ENCODE data around the gene GDF11. TPM values are rescaled to one million over a fixed set of nuclear protein-coding genes. Genes with fewer than 3 reads are reported as not detected.

The GDF11 gene
- total RNA-seq, 1 donor from 2014 or later = 11.6 TPM

GRCh38 chr12:55724940-55725309 is 18.0 kb upstream of the GDF11 start:
- TF ChIP-seq, protein P1, sequence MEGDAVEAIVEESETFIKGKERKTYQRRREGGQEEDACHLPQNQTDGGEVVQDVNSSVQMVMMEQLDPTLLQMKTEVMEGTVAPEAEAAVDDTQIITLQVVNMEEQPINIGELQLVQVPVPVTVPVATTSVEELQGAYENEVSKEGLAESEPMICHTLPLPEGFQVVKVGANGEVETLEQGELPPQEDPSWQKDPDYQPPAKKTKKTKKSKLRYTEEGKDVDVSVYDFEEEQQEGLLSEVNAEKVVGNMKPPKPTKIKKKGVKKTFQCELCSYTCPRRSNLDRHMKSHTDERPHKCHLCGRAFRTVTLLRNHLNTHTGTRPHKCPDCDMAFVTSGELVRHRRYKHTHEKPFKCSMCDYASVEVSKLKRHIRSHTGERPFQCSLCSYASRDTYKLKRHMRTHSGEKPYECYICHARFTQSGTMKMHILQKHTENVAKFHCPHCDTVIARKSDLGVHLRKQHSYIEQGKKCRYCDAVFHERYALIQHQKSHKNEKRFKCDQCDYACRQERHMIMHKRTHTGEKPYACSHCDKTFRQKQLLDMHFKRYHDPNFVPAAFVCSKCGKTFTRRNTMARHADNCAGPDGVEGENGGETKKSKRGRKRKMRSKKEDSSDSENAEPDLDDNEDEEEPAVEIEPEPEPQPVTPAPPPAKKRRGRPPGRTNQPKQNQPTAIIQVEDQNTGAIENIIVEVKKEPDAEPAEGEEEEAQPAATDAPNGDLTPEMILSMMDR (IDR thresholded peaks at IDR 0.05) = no peak
- DNase-seq (ENCODE audit: extremely low spot score, unreplicated experiment) = no peak
- no peaks in the 10 kb centered on the region for H3K9me3 Mint-ChIP-seq (ENCODE audit: unreplicated experiment)
- H3K27ac Mint-ChIP-seq (ENCODE audit: unreplicated experiment) = peak overlapping the region; percentile 58
- H3K4me3 Mint-ChIP-seq (ENCODE audit: unreplicated experiment) = no peak overlapping the region
- H3K27me3 Mint-ChIP-seq (ENCODE audit: unreplicated experiment) = no peaks in the 10 kb centered on the region
- peaks cover 50% of the 10 kb centered on the region for H3K4me1 Mint-ChIP-seq (ENCODE audit: unreplicated experiment)
- H3K36me3 Mint-ChIP-seq (ENCODE audit: unreplicated experiment) = peaks cover 25% of the 10 kb centered on the region

DNA sequence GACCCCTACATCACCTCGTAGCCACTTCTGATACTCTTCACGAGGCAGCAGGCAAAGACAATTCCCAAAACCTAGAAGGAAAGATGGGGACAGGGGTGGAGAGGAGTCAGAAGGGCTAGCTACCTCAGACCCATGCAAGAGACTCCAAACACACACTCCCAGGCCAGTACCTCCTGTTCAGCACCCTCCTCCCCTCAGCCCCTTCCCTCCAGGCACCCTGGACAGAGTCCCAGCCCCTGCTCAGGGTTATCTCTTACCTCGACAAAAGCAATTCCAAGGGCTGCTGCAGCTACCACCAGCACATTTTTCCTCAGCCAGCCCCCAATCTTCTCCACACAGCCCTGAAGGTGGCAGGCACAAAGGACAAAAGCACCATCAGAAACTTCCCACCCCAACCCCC is 17.4 kb upstream of the GDF11 start:
- DNase-seq (ENCODE audit: extremely low spot score, unreplicated experiment) = no peak
- Mint-ChIP-seq H3K27ac (ENCODE audit: unreplicated experiment) (no peak overlapping the region), H3K4me1 (ENCODE audit: unreplicated experiment) (peaks cover 53% of the 10 kb centered on the region), H3K36me3 (ENCODE audit: unreplicated experiment) (peaks cover 25% of the 10 kb centered on the region), H3K4me3 (ENCODE audit: unreplicated experiment) (peak overlapping the region; percentile 87), H3K9me3 (ENCODE audit: unreplicated experiment) (no peaks in the 10 kb centered on the region), H3K27me3 (ENCODE audit: unreplicated experiment) (no peaks in the 10 kb centered on the region)
- TF ChIP-seq, protein P1 (IDR thresholded peaks at IDR 0.05) = no peak

DNA sequence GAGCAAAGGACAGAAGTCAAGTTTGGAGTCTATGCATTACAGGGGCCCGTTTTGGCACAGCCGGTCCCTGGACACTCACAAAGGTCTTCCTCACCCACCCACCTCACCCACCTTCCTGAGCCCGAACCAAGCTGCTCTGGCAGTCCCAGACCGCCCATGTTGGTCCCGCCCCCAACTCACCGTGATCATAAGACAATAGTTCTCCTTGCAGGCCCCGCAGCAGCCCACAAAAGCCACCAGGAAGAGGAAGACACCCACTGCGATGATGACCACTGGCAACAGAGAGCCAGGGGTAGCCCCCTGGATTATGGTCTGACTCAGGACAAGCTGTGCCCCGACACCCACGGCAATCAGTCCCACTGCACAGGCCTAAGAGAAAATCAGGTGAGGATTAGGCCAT is 16.0 kb upstream of the GDF11 start:
- Mint-ChIP-seq H3K27ac (ENCODE audit: unreplicated experiment) (peak overlapping the region; percentile 87), H3K36me3 (ENCODE audit: unreplicated experiment) (peaks cover 25% of the 10 kb centered on the region), H3K27me3 (ENCODE audit: unreplicated experiment) (no peaks in the 10 kb centered on the region), H3K9me3 (ENCODE audit: unreplicated experiment) (no peaks in the 10 kb centered on the region), H3K4me1 (ENCODE audit: unreplicated experiment) (peaks cover 47% of the 10 kb centered on the region), H3K4me3 (ENCODE audit: unreplicated experiment) (peak overlapping the region; percentile 87)
- TF ChIP-seq, protein P1 (IDR thresholded peaks at IDR 0.05) = no peak
- no peak for DNase-seq (ENCODE audit: extremely low spot score, unreplicated experiment)

GRCh38 chr12:55727643-55728185 is 15.2 kb upstream of the GDF11 start:
- TF ChIP-seq, protein P1 (IDR thresholded peaks at IDR 0.05) = no peak
- peak overlapping the region; percentile 87 for H3K4me3 Mint-ChIP-seq (ENCODE audit: unreplicated experiment)
- H3K4me1 Mint-ChIP-seq (ENCODE audit: unreplicated experiment) = peaks cover 47% of the 10 kb centered on the region
- peak overlapping the region; percentile 87 for H3K27ac Mint-ChIP-seq (ENCODE audit: unreplicated experiment)
- no peak for DNase-seq (ENCODE audit: extremely low spot score, unreplicated experiment)
- peaks cover 25% of the 10 kb centered on the region for H3K36me3 Mint-ChIP-seq (ENCODE audit: unreplicated experiment)
- H3K9me3 Mint-ChIP-seq (ENCODE audit: unreplicated experiment) = no peaks in the 10 kb centered on the region
- no peaks in the 10 kb centered on the region for H3K27me3 Mint-ChIP-seq (ENCODE audit: unreplicated experiment)

DNA sequence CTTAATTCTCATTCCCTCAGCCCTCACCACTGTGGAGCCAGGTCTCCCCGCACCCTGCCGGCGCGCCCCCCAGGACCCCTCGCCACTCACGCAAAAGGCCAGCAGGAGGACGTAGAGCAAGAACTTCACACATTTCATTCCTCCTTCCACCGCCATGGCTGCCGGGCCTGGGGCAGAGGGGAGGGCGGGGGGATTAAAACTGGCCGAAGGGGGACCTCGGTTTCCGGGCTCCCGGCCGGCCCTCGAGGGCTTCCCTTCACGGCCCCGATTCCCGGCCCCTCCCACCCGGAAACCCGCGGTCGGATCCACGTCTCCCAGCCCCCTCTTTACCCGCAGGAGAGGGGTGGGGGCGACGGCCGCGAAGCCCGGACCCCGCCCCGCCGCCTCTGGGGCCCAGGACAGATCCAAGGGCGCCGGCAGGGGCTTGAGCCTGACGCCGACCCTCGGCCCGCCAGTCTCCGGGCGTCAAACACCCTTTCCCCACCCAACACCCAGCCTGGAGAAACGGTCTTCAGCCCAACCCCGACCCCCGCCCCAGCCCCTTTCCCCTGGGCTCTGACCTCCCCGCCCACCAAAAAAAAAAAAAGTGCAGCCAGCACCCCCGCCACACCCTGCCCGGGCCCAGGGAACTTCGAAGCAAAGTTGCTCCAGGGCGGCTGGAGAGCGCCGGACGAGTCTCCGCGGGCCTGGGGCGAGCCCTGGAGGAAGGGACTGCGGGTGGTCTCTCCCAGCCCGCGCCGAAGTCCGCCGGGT is 14.6 kb upstream of the GDF11 start:
- DNase-seq (ENCODE audit: extremely low spot score, unreplicated experiment) = no peak
- H3K4me1 Mint-ChIP-seq (ENCODE audit: unreplicated experiment) = peaks cover 47% of the 10 kb centered on the region
- TF ChIP-seq, protein P1 (IDR thresholded peaks at IDR 0.05) = no peak
- H3K36me3 Mint-ChIP-seq (ENCODE audit: unreplicated experiment) = peaks cover 25% of the 10 kb centered on the region
- H3K4me3 Mint-ChIP-seq (ENCODE audit: unreplicated experiment) = peak overlapping the region; percentile 87
- H3K27me3 Mint-ChIP-seq (ENCODE audit: unreplicated experiment) = no peaks in the 10 kb centered on the region
- H3K27ac Mint-ChIP-seq (ENCODE audit: unreplicated experiment) = peak overlapping the region; percentile 87
- no peaks in the 10 kb centered on the region for H3K9me3 Mint-ChIP-seq (ENCODE audit: unreplicated experiment)

All from osteocyte (in vitro differentiated cells).